ENCODE results near the gene RIN2. TPM values are rescaled to one million over a fixed set of nuclear protein-coding genes. Genes with fewer than 3 reads are reported as not detected.

Gene RIN2
- total and polyA plus RNA-seq, 3 experiments from 2014 or later, result 0.37 to 0.49 TPM; not detected in 1

GRCh38 chr20:19743640-19743995 lies 14.4 kb upstream of the RIN2 start:
- no peak for DNase-seq
- ChIA-PET POLR2A (no interaction called here), CTCF (no interaction called here)
- H3K4me3 ChIP-seq (ENCODE audit: low read length), result no peak overlapping the region
- no peaks in the 10 kb centered on the region for H3K36me3 ChIP-seq (ENCODE audit: insufficient read depth, low read length)
- no peak overlapping the region for H3K27ac Mint-ChIP-seq
- H3K27me3 Mint-ChIP-seq, result peaks cover 10 to 19% of the 10 kb centered on the region in 2 donors
- H3K36me3 Mint-ChIP-seq, result no peaks in the 10 kb centered on the region
- no peaks in the 10 kb centered on the region for H3K27me3 ChIP-seq (ENCODE audit: insufficient read depth, low read length, poor library complexity, severe bottlenecking)
- H3K27ac ChIP-seq (ENCODE audit: low read depth, low read length), result no peak overlapping the region
- peak overlapping the region in 1 of 7 donors; percentile 11 for H3K4me3 Mint-ChIP-seq
- H3K9me3 ChIP-seq (ENCODE audit: low read length), result no peaks in the 10 kb centered on the region
- H3K4me1 ChIP-seq (ENCODE audit: insufficient read depth, low read length), result no peaks in the 10 kb centered on the region
- H3K9me3 Mint-ChIP-seq, result peaks cover 0 to 18% (median 5%) of the 10 kb centered on the region in 5 donors
- H3K4me1 Mint-ChIP-seq, result no peaks in the 10 kb centered on the region

- POLR2A ChIA-PET, result no interaction called here
- CTCF ChIA-PET, result no interaction called here
Observed at GRCh38 chr20:19745106-19745505, 13.0 kb upstream of the RIN2 start.

DNA sequence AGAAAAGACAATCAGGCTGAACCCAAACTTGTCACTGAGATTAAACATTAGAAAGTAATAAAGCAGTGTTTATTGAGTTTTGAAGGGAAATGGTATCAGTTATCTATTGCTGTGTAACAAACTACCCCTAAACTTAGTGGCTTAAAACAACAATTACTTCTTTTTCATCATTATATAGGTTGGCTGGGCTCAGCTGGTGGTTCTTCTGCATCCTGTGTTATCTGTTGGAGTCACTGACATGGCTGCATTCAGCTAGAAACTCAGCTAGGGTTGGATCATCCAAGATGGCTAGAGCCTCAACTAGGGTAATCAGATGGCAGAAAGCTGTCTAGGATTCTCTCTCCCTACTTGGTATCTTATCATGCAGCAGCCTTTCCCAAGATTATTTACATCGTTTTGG lies 12.5 kb upstream of the RIN2 start:
- ChIA-PET POLR2A (no interaction called here), CTCF (no interaction called here)
- H3K27ac ChIP-seq (ENCODE audit: low read depth, low read length), result no peak overlapping the region
- Mint-ChIP-seq H3K4me1 (no peaks in the 10 kb centered on the region), H3K27me3 (peaks cover 10 to 12% of the 10 kb centered on the region in 2 donors), H3K4me3 (no peak overlapping the region), H3K9me3 (peaks cover 0 to 18% (median 5%) of the 10 kb centered on the region in 5 donors), H3K36me3 (no peaks in the 10 kb centered on the region), H3K27ac (no peak overlapping the region)
- H3K4me1 ChIP-seq (ENCODE audit: insufficient read depth, low read length), result no peaks in the 10 kb centered on the region
- H3K9me3 ChIP-seq (ENCODE audit: low read length), result no peaks in the 10 kb centered on the region
- DNase-seq, result no peak
- no peaks in the 10 kb centered on the region for H3K36me3 ChIP-seq (ENCODE audit: insufficient read depth, low read length)
- H3K4me3 ChIP-seq (ENCODE audit: low read length), result no peak overlapping the region
- no peaks in the 10 kb centered on the region for H3K27me3 ChIP-seq (ENCODE audit: insufficient read depth, low read length, poor library complexity, severe bottlenecking)

More at GRCh38 chr20:19745106-19745505, 13.0 kb upstream of the RIN2 start:
- no peaks in the 10 kb centered on the region for H3K36me3 ChIP-seq (ENCODE audit: insufficient read depth, low read length)
- Mint-ChIP-seq H3K36me3 (no peaks in the 10 kb centered on the region), H3K4me3 (no peak overlapping the region), H3K9me3 (peaks cover 0 to 18% (median 5%) of the 10 kb centered on the region in 5 donors), H3K4me1 (no peaks in the 10 kb centered on the region), H3K27ac (no peak overlapping the region), H3K27me3 (peaks cover 10 to 16% of the 10 kb centered on the region in 2 donors)
- H3K4me1 ChIP-seq (ENCODE audit: insufficient read depth, low read length), result no peaks in the 10 kb centered on the region
- no peak for DNase-seq
- H3K4me3 ChIP-seq (ENCODE audit: low read length), result no peak overlapping the region
- H3K27me3 ChIP-seq (ENCODE audit: insufficient read depth, low read length, poor library complexity, severe bottlenecking), result no peaks in the 10 kb centered on the region
- no peak overlapping the region for H3K27ac ChIP-seq (ENCODE audit: low read depth, low read length)
- H3K9me3 ChIP-seq (ENCODE audit: low read length), result no peaks in the 10 kb centered on the region

GRCh38 chr20:19746396-19746795 lies 11.7 kb upstream of the RIN2 start:
- POLR2A ChIA-PET, result no interaction called here
- peaks cover 0 to 18% (median 5%) of the 10 kb centered on the region in 5 donors for H3K9me3 Mint-ChIP-seq
- H3K4me1 Mint-ChIP-seq, result no peaks in the 10 kb centered on the region
- Histone ChIP-seq H3K9me3 (ENCODE audit: low read length) (no peaks in the 10 kb centered on the region), H3K27me3 (ENCODE audit: insufficient read depth, low read length, poor library complexity, severe bottlenecking) (no peaks in the 10 kb centered on the region), H3K36me3 (ENCODE audit: insufficient read depth, low read length) (no peaks in the 10 kb centered on the region), H3K27ac (ENCODE audit: low read depth, low read length) (no peak overlapping the region), H3K4me1 (ENCODE audit: insufficient read depth, low read length) (no peaks in the 10 kb centered on the region), H3K4me3 (ENCODE audit: low read length) (no peak overlapping the region)
- no peak for DNase-seq
- no peaks in the 10 kb centered on the region for H3K36me3 Mint-ChIP-seq
- peaks cover 7 to 10% of the 10 kb centered on the region in 2 donors for H3K27me3 Mint-ChIP-seq
- CTCF ChIA-PET, result no interaction called here
- no peak overlapping the region for H3K4me3 Mint-ChIP-seq
- no peak overlapping the region for H3K27ac Mint-ChIP-seq

- DNase-seq, result no peak
- Mint-ChIP-seq H3K36me3 (no peaks in the 10 kb centered on the region), H3K4me3 (no peak overlapping the region), H3K4me1 (no peaks in the 10 kb centered on the region), H3K9me3 (peaks cover 0 to 18% (median 2%) of the 10 kb centered on the region in 5 donors), H3K27ac (no peak overlapping the region), H3K27me3 (peaks cover 3 to 5% of the 10 kb centered on the region in 2 donors)
- CTCF ChIA-PET, result no interaction called here
- no peak overlapping the region for H3K27ac ChIP-seq (ENCODE audit: low read depth, low read length)
- no peak overlapping the region for H3K4me3 ChIP-seq (ENCODE audit: low read length)
- POLR2A ChIA-PET, result no interaction called here
- no peaks in the 10 kb centered on the region for H3K36me3 ChIP-seq (ENCODE audit: insufficient read depth, low read length)
- H3K4me1 ChIP-seq (ENCODE audit: insufficient read depth, low read length), result no peaks in the 10 kb centered on the region
- H3K27me3 ChIP-seq (ENCODE audit: insufficient read depth, low read length, poor library complexity, severe bottlenecking), result no peaks in the 10 kb centered on the region
- H3K9me3 ChIP-seq (ENCODE audit: low read length), result no peaks in the 10 kb centered on the region
Observed at GRCh38 chr20:19747903-19748302, 10.2 kb upstream of the RIN2 start.

- H3K4me3 ChIP-seq (ENCODE audit: low read length), result no peak overlapping the region
- ChIA-PET POLR2A (no interaction called here), CTCF (no interaction called here)
- no peaks in the 10 kb centered on the region for H3K4me1 ChIP-seq (ENCODE audit: insufficient read depth, low read length)
- no peak for DNase-seq
- Mint-ChIP-seq H3K27ac (no peak overlapping the region), H3K36me3 (no peaks in the 10 kb centered on the region), H3K4me1 (no peaks in the 10 kb centered on the region), H3K9me3 (peaks cover 0 to 18% (median 2%) of the 10 kb centered on the region in 5 donors), H3K4me3 (no peak overlapping the region), H3K27me3 (peaks cover 5 to 7% of the 10 kb centered on the region in 2 donors)
- no peaks in the 10 kb centered on the region for H3K36me3 ChIP-seq (ENCODE audit: insufficient read depth, low read length)
- H3K27me3 ChIP-seq (ENCODE audit: insufficient read depth, low read length, poor library complexity, severe bottlenecking), result no peaks in the 10 kb centered on the region
- H3K27ac ChIP-seq (ENCODE audit: low read depth, low read length), result no peak overlapping the region
- no peaks in the 10 kb centered on the region for H3K9me3 ChIP-seq (ENCODE audit: low read length)
Observed at GRCh38 chr20:19748681-19749080, 9.4 kb upstream of the RIN2 start.

DNA sequence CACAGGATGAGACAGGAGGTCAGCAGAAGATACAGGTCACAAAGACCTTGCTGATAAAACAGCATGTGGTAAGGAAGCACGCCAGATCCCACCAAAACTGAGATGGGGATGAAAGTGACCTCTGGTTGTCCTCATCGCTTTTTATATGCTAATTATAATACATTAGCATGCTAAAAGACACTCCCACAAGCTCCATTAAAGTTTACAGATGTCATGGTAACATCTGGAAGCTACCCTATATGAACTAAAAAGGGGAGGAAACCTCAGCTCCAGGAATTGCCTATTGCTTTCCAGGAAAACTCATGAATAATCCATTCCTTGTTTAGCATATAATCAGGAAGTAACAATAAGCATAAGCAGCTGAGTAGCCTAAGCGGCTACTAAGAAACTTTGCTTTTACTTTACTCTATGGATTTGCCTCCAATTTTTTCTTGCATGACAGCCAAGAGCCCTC lies 8.4 kb upstream of the RIN2 start:
- Histone ChIP-seq H3K4me1 (ENCODE audit: insufficient read depth, low read length) (no peaks in the 10 kb centered on the region), H3K9me3 (ENCODE audit: low read length) (no peaks in the 10 kb centered on the region), H3K27me3 (ENCODE audit: insufficient read depth, low read length, poor library complexity, severe bottlenecking) (no peaks in the 10 kb centered on the region), H3K4me3 (ENCODE audit: low read length) (no peak overlapping the region), H3K27ac (ENCODE audit: low read depth, low read length) (no peak overlapping the region), H3K36me3 (ENCODE audit: insufficient read depth, low read length) (no peaks in the 10 kb centered on the region)
- no peaks in the 10 kb centered on the region for H3K4me1 Mint-ChIP-seq
- peaks cover 0 to 15% (median 2%) of the 10 kb centered on the region in 5 donors for H3K9me3 Mint-ChIP-seq
- H3K27me3 Mint-ChIP-seq, result peaks cover 5 to 7% of the 10 kb centered on the region in 2 donors
- H3K4me3 Mint-ChIP-seq, result no peak overlapping the region
- ChIA-PET CTCF (no interaction called here), POLR2A (no interaction called here)
- DNase-seq, result no peak
- H3K36me3 Mint-ChIP-seq, result no peaks in the 10 kb centered on the region
- no peak overlapping the region for H3K27ac Mint-ChIP-seq

GRCh38 chr20:19750101-19750606 lies 7.9 kb upstream of the RIN2 start:
- Histone ChIP-seq H3K36me3 (ENCODE audit: insufficient read depth, low read length) (no peaks in the 10 kb centered on the region), H3K4me3 (ENCODE audit: low read length) (no peak overlapping the region), H3K4me1 (ENCODE audit: insufficient read depth, low read length) (no peaks in the 10 kb centered on the region), H3K27me3 (ENCODE audit: insufficient read depth, low read length, poor library complexity, severe bottlenecking) (no peaks in the 10 kb centered on the region), H3K9me3 (ENCODE audit: low read length) (no peaks in the 10 kb centered on the region), H3K27ac (ENCODE audit: low read depth, low read length) (no peak overlapping the region)
- no peak for DNase-seq
- CTCF ChIA-PET, result no interaction called here
- Mint-ChIP-seq H3K4me3 (no peak overlapping the region), H3K36me3 (no peaks in the 10 kb centered on the region), H3K4me1 (no peaks in the 10 kb centered on the region), H3K27me3 (peaks cover 2 to 7% of the 10 kb centered on the region in 2 donors), H3K27ac (no peak overlapping the region), H3K9me3 (peaks cover 0 to 14% (median 4%) of the 10 kb centered on the region in 5 donors)
- POLR2A ChIA-PET, result no interaction called here

All from CD8-positive, alpha-beta memory T cell (primary cell).